ENCODE results near the gene GRK5.
"Not testable (repeated sequence)": the region's sequence is repeated elsewhere in the genome, so short reads cannot be mapped to it uniquely, and the experiment has no call there.

GRK5 gene

DNA sequence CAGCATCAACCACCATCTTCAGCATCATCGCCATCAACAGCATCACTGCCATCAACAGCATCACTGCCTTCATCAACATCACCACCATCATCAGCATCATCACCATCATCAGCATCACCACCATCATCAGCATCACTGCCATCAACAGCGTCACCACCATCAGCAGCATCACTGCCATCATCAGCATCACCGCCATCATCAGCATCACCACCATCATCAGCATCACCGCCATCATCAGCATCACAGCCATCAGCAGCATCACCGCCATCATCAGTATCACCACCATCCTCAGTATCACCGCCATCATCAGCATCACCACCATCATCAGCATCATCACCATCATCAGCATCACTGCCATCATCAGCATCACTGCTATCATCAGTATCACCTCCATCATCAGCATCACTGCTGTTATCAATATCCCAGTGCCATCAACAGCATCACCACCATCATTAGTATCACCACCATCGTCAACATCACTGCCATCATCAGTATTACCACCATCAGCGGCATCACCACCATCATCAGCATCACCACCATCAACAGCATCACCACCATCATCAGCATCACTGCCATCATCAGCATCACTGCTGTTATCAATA is 220.0 kb downstream of the GRK5 start:
- TF ChIP-seq, protein P1, sequence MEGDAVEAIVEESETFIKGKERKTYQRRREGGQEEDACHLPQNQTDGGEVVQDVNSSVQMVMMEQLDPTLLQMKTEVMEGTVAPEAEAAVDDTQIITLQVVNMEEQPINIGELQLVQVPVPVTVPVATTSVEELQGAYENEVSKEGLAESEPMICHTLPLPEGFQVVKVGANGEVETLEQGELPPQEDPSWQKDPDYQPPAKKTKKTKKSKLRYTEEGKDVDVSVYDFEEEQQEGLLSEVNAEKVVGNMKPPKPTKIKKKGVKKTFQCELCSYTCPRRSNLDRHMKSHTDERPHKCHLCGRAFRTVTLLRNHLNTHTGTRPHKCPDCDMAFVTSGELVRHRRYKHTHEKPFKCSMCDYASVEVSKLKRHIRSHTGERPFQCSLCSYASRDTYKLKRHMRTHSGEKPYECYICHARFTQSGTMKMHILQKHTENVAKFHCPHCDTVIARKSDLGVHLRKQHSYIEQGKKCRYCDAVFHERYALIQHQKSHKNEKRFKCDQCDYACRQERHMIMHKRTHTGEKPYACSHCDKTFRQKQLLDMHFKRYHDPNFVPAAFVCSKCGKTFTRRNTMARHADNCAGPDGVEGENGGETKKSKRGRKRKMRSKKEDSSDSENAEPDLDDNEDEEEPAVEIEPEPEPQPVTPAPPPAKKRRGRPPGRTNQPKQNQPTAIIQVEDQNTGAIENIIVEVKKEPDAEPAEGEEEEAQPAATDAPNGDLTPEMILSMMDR (IDR thresholded peaks at IDR 0.05; ENCODE audit: extremely low read depth, missing control alignments): no peak
- DNase-seq (ENCODE audit: low spot score): no peak

DNA sequence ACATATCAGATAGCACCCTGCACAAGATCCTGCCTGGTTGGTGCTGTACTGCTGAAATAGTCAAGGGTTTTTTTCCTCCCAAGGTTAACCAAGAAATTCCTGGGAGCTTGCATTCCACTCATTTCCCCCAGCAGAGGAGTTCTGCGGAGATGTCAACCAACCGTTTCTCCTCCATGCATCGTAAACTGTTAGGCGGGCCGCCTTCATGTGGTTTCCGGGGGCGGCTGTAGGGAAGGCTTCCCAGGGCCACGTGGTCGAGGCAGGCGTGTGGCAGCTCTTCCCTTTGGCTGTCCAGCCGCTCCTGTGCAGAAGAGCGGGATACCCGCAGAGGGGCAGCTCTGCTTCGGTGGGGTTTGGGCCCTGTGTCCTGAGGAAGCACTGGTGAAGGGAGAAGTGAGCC is 221.4 kb downstream of the GRK5 start:
- DNase-seq (ENCODE audit: low spot score): no peak
- TF ChIP-seq, protein P1 (IDR thresholded peaks at IDR 0.05; ENCODE audit: extremely low read depth, missing control alignments): no peak

DNA sequence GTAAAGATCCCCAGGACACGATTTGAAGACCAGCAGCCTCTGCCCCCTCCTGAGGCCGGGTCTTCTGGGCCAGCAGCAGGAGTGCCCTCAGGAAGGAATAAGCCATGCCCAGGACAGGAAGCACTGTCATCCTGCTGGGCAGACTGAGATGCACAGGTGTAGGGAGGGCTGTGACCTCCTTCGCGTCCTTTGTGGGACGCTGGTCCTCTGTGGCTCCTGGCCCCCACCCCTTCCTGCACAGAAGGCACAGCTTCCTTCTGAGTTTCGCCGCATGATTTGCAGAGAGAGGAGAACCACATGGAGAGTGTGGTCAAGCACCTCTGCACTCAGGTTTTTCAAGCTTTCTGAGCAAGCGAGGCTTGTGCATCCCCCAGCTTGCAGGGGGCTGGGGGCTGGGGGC is 222.4 kb downstream of the GRK5 start:
- no peak for DNase-seq (ENCODE audit: low spot score)
- TF ChIP-seq, protein P1 (IDR thresholded peaks at IDR 0.05; ENCODE audit: extremely low read depth, missing control alignments): no peak

DNA sequence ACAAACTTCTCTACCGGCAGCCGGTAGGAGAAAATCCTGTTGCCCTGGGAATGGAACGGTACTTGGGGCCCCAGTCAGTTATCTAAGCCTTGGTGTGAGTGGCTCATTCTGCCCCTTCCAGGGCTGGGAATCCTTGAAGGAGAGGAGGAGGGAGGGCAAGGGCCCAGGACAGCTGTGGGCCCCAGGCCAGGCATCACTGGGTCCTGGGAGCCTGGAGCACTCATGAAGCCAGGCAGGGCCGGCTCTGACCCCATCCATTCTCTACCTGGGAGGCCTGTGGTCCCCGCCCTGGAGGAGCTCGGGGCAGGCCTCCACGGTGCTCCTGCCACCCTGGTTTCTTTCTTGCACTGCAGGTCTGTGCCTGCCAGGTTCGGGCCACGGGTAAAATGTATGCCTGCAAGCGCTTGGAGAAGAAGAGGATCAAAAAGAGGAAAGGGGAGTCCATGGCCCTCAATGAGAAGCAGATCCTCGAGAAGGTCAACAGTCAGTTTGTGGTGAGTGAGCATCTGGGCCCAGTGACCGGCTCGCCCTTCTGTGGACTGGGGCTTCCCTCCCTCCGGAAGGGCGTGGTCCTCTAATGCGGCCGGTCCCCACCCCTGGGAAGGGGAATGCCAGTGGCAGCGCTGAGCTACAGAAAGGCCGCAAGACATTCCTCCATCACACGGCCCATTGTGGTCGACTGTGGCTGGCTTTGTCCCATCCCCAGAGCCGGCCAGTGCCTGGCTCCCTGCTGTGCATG is 223.8 kb downstream of the GRK5 start:
- TF ChIP-seq, protein P1 (IDR thresholded peaks at IDR 0.05; ENCODE audit: extremely low read depth, missing control alignments): no peak
- no peak for DNase-seq (ENCODE audit: low spot score)

DNA sequence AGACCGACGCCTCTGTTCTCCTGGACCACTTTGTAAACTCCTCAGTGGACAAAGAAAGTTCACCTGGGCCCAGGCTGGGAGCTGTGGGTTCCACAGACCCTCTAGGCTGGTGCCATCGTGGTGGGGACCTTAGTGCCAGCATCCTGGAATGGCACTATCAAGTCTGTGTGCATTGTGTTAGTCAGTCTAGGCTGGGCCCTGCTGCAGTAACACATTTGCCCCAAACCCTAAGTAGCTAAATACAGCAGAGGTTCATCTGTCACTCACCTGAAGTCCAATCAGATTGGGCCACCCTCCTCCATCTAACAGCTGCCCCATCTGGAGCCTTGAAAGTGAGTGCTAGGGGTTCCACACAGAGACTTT is 224.4 kb downstream of the GRK5 start:
- DNase-seq (ENCODE audit: low spot score): no peak
- TF ChIP-seq, protein P1 (IDR thresholded peaks at IDR 0.05; ENCODE audit: extremely low read depth, missing control alignments): no peak

DNA sequence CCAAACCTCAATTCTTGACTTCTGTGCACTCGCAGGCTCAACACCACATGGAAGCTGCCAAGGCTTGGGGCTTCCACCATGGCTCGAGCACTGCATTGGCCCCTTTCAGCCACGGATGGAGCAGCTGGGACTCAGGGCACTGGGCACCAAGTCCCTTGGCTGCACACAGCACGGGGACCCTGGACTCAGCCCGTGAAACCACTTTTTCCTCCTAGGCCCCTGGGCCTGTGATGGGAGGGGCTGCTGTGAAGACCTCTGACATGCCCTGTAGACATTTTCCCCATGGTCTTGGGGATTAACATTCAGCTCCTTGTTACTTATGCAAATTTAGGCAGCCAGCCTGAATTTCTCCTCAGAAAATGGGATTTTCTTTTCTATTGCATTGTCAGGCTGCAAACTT is 227.6 kb downstream of the GRK5 start:
- not testable (repeated sequence) for DNase-seq (ENCODE audit: low spot score)

DNA sequence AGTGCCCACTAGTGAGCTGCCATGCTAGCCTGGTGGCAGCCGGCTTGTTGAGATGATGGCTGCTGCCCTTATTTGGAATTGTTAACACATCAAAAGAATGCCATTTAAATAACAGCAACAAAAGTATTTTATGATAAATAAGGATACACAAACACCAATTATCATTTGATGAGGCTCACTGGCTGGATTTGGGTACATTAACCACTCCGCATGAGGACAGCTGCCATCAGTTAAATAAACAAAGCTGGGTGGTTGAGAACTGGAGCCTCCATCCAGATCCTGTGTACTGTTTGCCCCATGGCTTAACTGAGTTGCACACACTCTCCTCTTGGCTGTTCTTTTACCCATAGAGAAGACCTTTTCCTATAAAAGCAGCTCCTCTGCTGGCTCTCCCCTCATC is 231.3 kb downstream of the GRK5 start:
- TF ChIP-seq, protein P1 (IDR thresholded peaks at IDR 0.05; ENCODE audit: extremely low read depth, missing control alignments): no peak
- DNase-seq (ENCODE audit: low spot score): no peak

DNA sequence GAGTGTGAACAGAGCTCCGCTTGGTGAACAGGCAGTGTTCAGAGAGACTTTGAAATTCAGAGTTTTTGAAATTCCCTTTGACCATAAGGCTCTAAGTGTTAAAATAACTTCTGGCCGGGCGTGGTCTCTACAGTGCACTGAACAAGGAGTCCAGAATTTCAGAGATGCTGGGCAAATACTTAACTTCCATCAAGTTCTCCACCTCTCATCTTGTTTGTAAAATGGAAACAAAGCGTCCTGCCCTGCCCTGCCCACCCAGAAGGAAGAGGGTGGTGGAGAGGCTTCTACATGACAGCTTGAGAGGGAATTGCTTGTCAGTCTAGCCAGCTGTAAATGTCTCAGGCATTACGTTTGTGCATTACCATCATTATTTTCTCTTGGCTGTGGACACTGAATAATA is 232.6 kb downstream of the GRK5 start:
- TF ChIP-seq, protein P1 (IDR thresholded peaks at IDR 0.05; ENCODE audit: extremely low read depth, missing control alignments): no peak
- DNase-seq (ENCODE audit: low spot score): no peak

Data from GM20000 (cell line).